ENCODE measurements around the gene ODF2.
"Not testable (repeated sequence)": the region's sequence is repeated elsewhere in the genome, so short reads cannot be mapped to it uniquely, and the experiment has no call there.

ODF2 gene

GRCh38 chr9:128503870-128504269, 48.1 kb downstream of the ODF2 start:
- Histone ChIP-seq H4K20me1 (ENCODE audit: insufficient read depth, low read length) (peaks cover 7% of the 10 kb centered on the region; the same call in 1 of the 2 replicates), H3K4me3 (ENCODE audit: low read length) (peak overlapping the region; percentile 93), H3K9me3 (ENCODE audit: insufficient read depth, low read length) (no peaks in the 10 kb centered on the region), H3K36me3 (replicated peaks; ENCODE audit: low read depth, low read length) (peaks cover 21% of the 10 kb centered on the region), H3K27ac (ENCODE audit: low read length) (no peak overlapping the region), H3K4me2 (ENCODE audit: low read length) (peak overlapping the region; percentile 57), H3K79me2 (ENCODE audit: low read length) (peaks cover 21% of the 10 kb centered on the region), H3K27me3 (ENCODE audit: low read depth, low read length) (no peaks in the 10 kb centered on the region), H3K4me1 (ENCODE audit: low read length) (peaks cover 9% of the 10 kb centered on the region), H2AFZ (ENCODE audit: low read depth, low read length) (no peak overlapping the region), H3K9ac (ENCODE audit: low read length) (peak overlapping the region; percentile 55)
- TF ChIP-seq EZH2phosphoT487 (IDR thresholded peaks at IDR 0.05; ENCODE audit: low read depth), result no peak
- TF ChIP-seq CTCF (IDR thresholded peaks at IDR 0.05; ENCODE audit: low read depth, low read length), result no peak

- peak within 1 kb of the TSS; percentile 48; the same call in 1 of the 2 replicates for H2AFZ ChIP-seq (ENCODE audit: low read depth, low read length)
- peak within 1 kb of the TSS; percentile 75 for H3K9ac ChIP-seq (ENCODE audit: low read length)
- TF ChIP-seq CTCF (IDR thresholded peaks at IDR 0.05; ENCODE audit: low read depth, low read length) (no peak), EZH2phosphoT487 (IDR thresholded peaks at IDR 0.05; ENCODE audit: low read depth) (no peak)
- no peaks in the 10 kb centered on the region for H3K9me3 ChIP-seq (ENCODE audit: insufficient read depth, low read length)
- peak within 1 kb of the TSS; percentile 93 for H3K4me3 ChIP-seq (ENCODE audit: low read length)
- H3K36me3 ChIP-seq (replicated peaks; ENCODE audit: low read depth, low read length), result peaks cover 21% of the 10 kb centered on the region
- H3K27me3 ChIP-seq (ENCODE audit: low read depth, low read length), result no peaks in the 10 kb centered on the region
- H3K4me2 ChIP-seq (ENCODE audit: low read length), result peak within 1 kb of the TSS; percentile 86
- peak within 1 kb of the TSS; percentile 49 for H3K27ac ChIP-seq (ENCODE audit: low read length)
- H3K79me2 ChIP-seq (ENCODE audit: low read length), result peaks cover 21% of the 10 kb centered on the region
- H4K20me1 ChIP-seq (ENCODE audit: insufficient read depth, low read length), result peaks cover 7% of the 10 kb centered on the region; the same call in 1 of the 2 replicates
- peaks cover 9% of the 10 kb centered on the region for H3K4me1 ChIP-seq (ENCODE audit: low read length)
Measured at GRCh38 chr9:128504485-128505413, 48.9 kb downstream of the ODF2 start, which contains the start of gene GLE1. GLE1 (plus strand) TSS chr9:128504719; CDS start chr9:128504806, 87 bp downstream.

GRCh38 chr9:128505414-128505765, 49.6 kb downstream of the ODF2 start:
- H3K27ac ChIP-seq (ENCODE audit: low read length), result no peak overlapping the region
- peaks cover 9% of the 10 kb centered on the region for H3K4me1 ChIP-seq (ENCODE audit: low read length)
- no peaks in the 10 kb centered on the region for H3K9me3 ChIP-seq (ENCODE audit: insufficient read depth, low read length)
- H3K4me2 ChIP-seq (ENCODE audit: low read length), result peak overlapping the region; percentile 86
- H4K20me1 ChIP-seq (ENCODE audit: insufficient read depth, low read length), result peaks cover 7% of the 10 kb centered on the region; the same call in 1 of the 2 replicates
- no peak overlapping the region for H2AFZ ChIP-seq (ENCODE audit: low read depth, low read length)
- H3K27me3 ChIP-seq (ENCODE audit: low read depth, low read length), result no peaks in the 10 kb centered on the region
- TF ChIP-seq EZH2phosphoT487 (IDR thresholded peaks at IDR 0.05; ENCODE audit: low read depth) (no peak), CTCF (IDR thresholded peaks at IDR 0.05; ENCODE audit: low read depth, low read length) (no peak)
- H3K79me2 ChIP-seq (ENCODE audit: low read length), result peaks cover 21% of the 10 kb centered on the region
- H3K36me3 ChIP-seq (replicated peaks; ENCODE audit: low read depth, low read length), result peaks cover 19% of the 10 kb centered on the region
- peak overlapping the region; percentile 75 for H3K9ac ChIP-seq (ENCODE audit: low read length)
- H3K4me3 ChIP-seq (ENCODE audit: low read length), result peak overlapping the region; percentile 93

GRCh38 chr9:128505906-128506305, 50.1 kb downstream of the ODF2 start:
- H3K9ac ChIP-seq (ENCODE audit: low read length); H3K27ac ChIP-seq (ENCODE audit: low read length); H4K20me1 ChIP-seq (ENCODE audit: insufficient read depth, low read length); H3K4me1 ChIP-seq (ENCODE audit: low read length); H3K9me3 ChIP-seq (ENCODE audit: insufficient read depth, low read length); H2AFZ ChIP-seq (ENCODE audit: low read depth, low read length); H3K27me3 ChIP-seq (ENCODE audit: low read depth, low read length): not testable (repeated sequence)
- Histone ChIP-seq H3K79me2 (ENCODE audit: low read length) (peaks cover 21% of the 10 kb centered on the region), H3K36me3 (replicated peaks; ENCODE audit: low read depth, low read length) (peaks cover 14% of the 10 kb centered on the region), H3K4me2 (ENCODE audit: low read length) (peak overlapping the region; percentile 86), H3K4me3 (ENCODE audit: low read length) (0 out of 2 replicates have a peak overlapping the region, but pooled peaks have one; percentile 93)

Measured in OCI-LY3 (cell line).